NOMO-1 treated with dmso at 0.1 percent for 144 hours (cell line): ENCODE results near the gene CAPN2.

ENCODE experiments used
- DNase-seq: peaks from one replicate; lab custom pipeline; 2025; ENCODE audit not compliant: unreplicated experiment; lab: John Stamatoyannopoulos, UW

Gene CAPN2

GRCh38 chr1:223824712-223825111 lies 112.4 kb downstream of the CAPN2 start:
- DNase-seq: no peak
